GM12878 (cell line): ENCODE data around the gene CKS1B. TPM values are rescaled to one million over a fixed set of nuclear protein-coding genes. Genes with fewer than 3 reads are reported as not detected.
A peak's percentile ranks its signal among the peaks of the same experiment; 100 is the strongest.

Experiments used
- ATAC-seq: fragments of 200-7000 bp; cut with Tn5 transposase; 3 replicates; pipeline ENCODE4 v1.9.1; 2020; ENCODE audit warnings: mild to moderate bottlenecking, moderate library complexity
- BruUV-seq: library from RNA; stranded (reverse); fragments of 400-500 nt; replicated peaks from 2 replicates; lab custom pipeline; 2021; lab: Mats Ljungman, UMichigan
- CTCF ChIA-PET: fragments of 300-600 bp; sonication (Branson Sonifier 250); formaldehyde crosslinking; extraction: SDS; loops from one replicate; lab custom pipeline; 2021; ENCODE audit warnings: inconsistent platforms; lab: Yijun Ruan, JAX
- POLR2A ChIA-PET: fragments of 350-600 bp; formaldehyde crosslinking; extraction: SDS; loops from one replicate; lab custom pipeline; 2021; ENCODE audit warnings: inconsistent platforms; lab: Charles Lee
- RAD21 ChIA-PET: fragments of 300-600 bp; sonication (Branson Sonifier 250); formaldehyde crosslinking; loops from one replicate; lab custom pipeline; 2023; ENCODE audit warnings: antibody characterized with exemption; ENCODE audit not compliant: unreplicated experiment; lab: Charles Lee
- SMC1A ChIA-PET: fragments of 300-600 bp; sonication (Branson Sonifier 250); formaldehyde crosslinking; loops from one replicate; lab custom pipeline; 2023; ENCODE audit not compliant: unreplicated experiment, uncharacterized antibody; lab: Charles Lee
- DNase-seq: peaks from one replicate; pipeline ENCODE4 v3.0.0-alpha.2; 2011; ENCODE audit warnings: low read depth, low spot score
- FAIRE-seq: peaks from 3 replicates; lab custom pipeline; 2011; peaks lifted over from hg19 to GRCh38; lab: Jason Lieb, UNC
- H2AFZ ChIP-seq: 2 replicates; pipeline ENCODE4 v1.6.0; 2011; ENCODE audit warnings: low read depth, low read length, control low read depth; ENCODE audit not compliant: control insufficient read depth
- H3K27ac ChIP-seq: 2 replicates; pipeline ENCODE4 v1.5.1; 2011; ENCODE audit warnings: control low read depth; ENCODE audit not compliant: control insufficient read depth, insufficient read depth
- H3K27me3 ChIP-seq, 2 experiments: replicated peaks in 1 of 2; 2 replicates each; pipeline versions ENCODE4 v1.6.0 to v1.6.1; 2011; ENCODE audit warnings: low read length in 1 of 2; ENCODE audit not compliant: control insufficient read depth in 2 of 2, insufficient read depth in 2 of 2
- H3K36me3 ChIP-seq, 2 experiments: 2 replicates each; pipeline ENCODE4 v1.5.1; 2011; ENCODE audit warnings: low read length in 1 of 2; ENCODE audit not compliant: control insufficient read depth in 2 of 2, insufficient read depth in 2 of 2
- H3K4me1 ChIP-seq: 2 replicates; pipeline ENCODE4 v1.6.1; 2011; ENCODE audit warnings: mild to moderate bottlenecking, low read length, moderate library complexity, mixed read lengths; ENCODE audit not compliant: control insufficient read depth, insufficient read depth
- H3K4me2 ChIP-seq: 2 replicates; pipeline ENCODE4 v1.6.0; 2011; ENCODE audit warnings: control low read depth; ENCODE audit not compliant: control insufficient read depth, insufficient read depth
- H3K4me3 ChIP-seq: fragments of 200-600 bp; sonication (generic); 2 replicates; pipeline ENCODE4 v1.5.1; 2016
- H3K79me2 ChIP-seq: 2 replicates; pipeline ENCODE4 v1.6.0; 2011; ENCODE audit warnings: low read length; ENCODE audit not compliant: control insufficient read depth, insufficient read depth
- H3K9ac ChIP-seq: 2 replicates; pipeline ENCODE4 v1.8.0; 2011; ENCODE audit warnings: low read length, control low read depth, mixed read lengths; ENCODE audit not compliant: control insufficient read depth, insufficient read depth
- H3K9me3 ChIP-seq: replicated peaks from 3 replicates; pipeline ENCODE4 v1.5.1; 2011; ENCODE audit warnings: mild to moderate bottlenecking, low read length; ENCODE audit not compliant: control insufficient read depth, insufficient read depth
- H4K20me1 ChIP-seq: 2 replicates; pipeline ENCODE4 v1.6.0; 2011; ENCODE audit not compliant: control insufficient read depth, insufficient read depth
- CTCF ChIP-seq, 3 experiments: IDR thresholded peaks in 2 of 3; conservative IDR thresholded peaks in 1 of 3; 2 replicates each; pipeline ENCODE4 v1.5.1; 2011; ENCODE audit warnings: low read depth in 3 of 3, low read length in 3 of 3, mild to moderate bottlenecking in 3 of 3, control low read depth in 2 of 3, moderate library complexity in 2 of 3, inconsistent platforms in 1 of 3, mixed read lengths in 1 of 3; ENCODE audit not compliant: control insufficient read depth in 2 of 3, insufficient read depth in 1 of 3; ENCODE audit errors: extremely low read depth in 1 of 3
- RAD21 ChIP-seq: IDR thresholded peaks from 2 replicates; pipeline ENCODE4 v1.6.1; 2011; ENCODE audit warnings: mild to moderate bottlenecking, low read depth, low read length, moderate library complexity; ENCODE audit not compliant: insufficient read depth
- USF1 ChIP-seq: IDR thresholded peaks from 2 replicates; pipeline ENCODE4 v1.6.1; 2011; ENCODE audit warnings: borderline replicate concordance, low read depth, mild to moderate bottlenecking, moderate library complexity, mixed read lengths, low read length; ENCODE audit not compliant: insufficient read depth; ENCODE audit errors: extremely low read length
- WGBS: methylation state at CpG from one replicate; pipeline ENCODE4 v1.1.6; 2016; ENCODE audit warnings: low lambda C conversion rate; ENCODE audit not compliant: insufficient replicate concordance, insufficient coverage; ENCODE audit errors: missing lambda C conversion rate; 5-methylcytosine and 5-hydroxymethylcytosine counted together
- in situ Hi-C: fragments of 300-500 bp; cut with MboI; formaldehyde crosslinking; loops from 9 replicates; pipeline ENCODE4 v1.14.3; 2018; ENCODE audit warnings: mixed read lengths
- intact Hi-C: fragments of 100-400 bp; cut with micrococcal nuclease; formaldehyde crosslinking; loops from one replicate; pipeline ENCODE4 v1.14.2; 2022; ENCODE audit not compliant: unreplicated experiment
- polyA plus RNA-seq, 11 experiments: library from polyadenylated mRNA; depleted of rRNA in 4 of 11; unstranded in 6 of 11; stranded (reverse) in 5 of 11; fragments of >200 nt; fragmentation: Nextera tagmentation in 4 of 11; fragmentation: Illumina TruSeq in 1 of 11; extraction: Ambion mirVana in 4 of 11; extraction: Trizol in 1 of 11; gene quantifications; 1 replicate in 1 of 11; 2 replicates in 10 of 11; pipeline versions ENCODE4 v1.2.1 to v1.2.3, GENCODE V29; 2011 to 2016; ENCODE audit warnings: inconsistent platforms in 2 of 11, missing spikeins in 2 of 11, low read depth in 1 of 11
- total RNA-seq, 4 experiments: library from RNA; depleted of rRNA in 3 of 4; stranded (reverse); fragments of >200 nt in 3 of 4; fragmentation: Illumina TruSeq in 1 of 4; extraction: Trizol in 1 of 4; gene quantifications; 2 replicates each; pipeline versions ENCODE4 v1.2.1 to v1.2.3, GENCODE V29; 2013 to 2021

CKS1B gene
- total and polyA plus RNA-seq, 10 of the 15 experiments (the other 5 are each of a cell fraction or from before 2014, with no cell fraction given), result 125 to 608 (median 364) TPM

- POLR2A ChIA-PET, result interaction anchor here (0.8 to 1.2 kb wide), 5 partner anchors 11 to 130 kb away, joined by 3 to 4 read pairs (median 3); no protein-coding TSS in a partner anchor
- DNase-seq (no peak), FAIRE-seq (no peak), ATAC-seq (no peak)
- Histone ChIP-seq H3K9me3 (no peaks in the 10 kb centered on the region), H3K36me3 (peaks cover 15 to 17% of the 10 kb centered on the region in 2 experiments; a peak in 3 of 4 replicates), H3K27ac (no peak overlapping the region), H2AFZ (no peak overlapping the region), H3K4me3 (no peak overlapping the region), H4K20me1 (no peaks in the 10 kb centered on the region), H3K79me2 (peaks cover 16% of the 10 kb centered on the region), H3K27me3 (no peaks in the 10 kb centered on the region), H3K4me2 (no peak overlapping the region), H3K9ac (no peak overlapping the region), H3K4me1 (no peaks in the 10 kb centered on the region)
- WGBS, result 92% methylated on average over 17 of the region's 17 CpGs
- CTCF ChIA-PET, result interaction anchor here (0.6 to 20.6 kb wide), 7 partner anchors 8 to 75 kb away, joined by 3 to 226 read pairs (median 3); partner anchors contain the start of genes LENEP and ZBTB7B
- SMC1A ChIA-PET, result interaction anchor here (0.6 to 1.5 kb wide), 4 partner anchors 23 to 442 kb away, joined by 3 to 4 read pairs (median 3); no protein-coding TSS in a partner anchor
- TF ChIP-seq USF1 (no peak), CTCF (IDR thresholded peaks at IDR 0.05 in 2 of 3, conservative IDR thresholded peaks at IDR 0.05 in 1 of 3; ENCODE audit: control insufficient read depth in 2 of 3, extremely low read depth in 1 of 3, insufficient read depth in 1 of 3, low read depth in 3 of 3, low read length in 3 of 3) (peak in 2 of 3 experiments; percentile 16 to 34; a peak in 2 of 6 replicates), RAD21 (peak; percentile 22; the same call in 1 of the 2 replicates)
- in situ Hi-C loops (no loop called here), intact Hi-C loops (no loop called here)
- BruUV-seq, result no TSS peak
- RAD21 ChIA-PET, result interaction anchor here (1.5 to 1.7 kb wide), 2 partner anchors 12 to 29 kb away, joined by 5 to 7 read pairs; no protein-coding TSS in a partner anchor
Observed at GRCh38 chr1:154988058-154988954, 13.8 kb downstream of the CKS1B start.
